WI38 (cell line): ENCODE data around the gene TDRD3.

Experiments used
- H3K4me3 ChIP-seq: 2 replicates; pipeline ENCODE4 v1.5.1; 2011; ENCODE audit warnings: low read depth, mild to moderate bottlenecking, control low read depth, low read length
- CTCF ChIP-seq: IDR thresholded peaks from 2 replicates; pipeline ENCODE4 v1.5.1; 2012; ENCODE audit warnings: low read depth, mild to moderate bottlenecking, control low read depth, low read length

The TDRD3 gene

DNA sequence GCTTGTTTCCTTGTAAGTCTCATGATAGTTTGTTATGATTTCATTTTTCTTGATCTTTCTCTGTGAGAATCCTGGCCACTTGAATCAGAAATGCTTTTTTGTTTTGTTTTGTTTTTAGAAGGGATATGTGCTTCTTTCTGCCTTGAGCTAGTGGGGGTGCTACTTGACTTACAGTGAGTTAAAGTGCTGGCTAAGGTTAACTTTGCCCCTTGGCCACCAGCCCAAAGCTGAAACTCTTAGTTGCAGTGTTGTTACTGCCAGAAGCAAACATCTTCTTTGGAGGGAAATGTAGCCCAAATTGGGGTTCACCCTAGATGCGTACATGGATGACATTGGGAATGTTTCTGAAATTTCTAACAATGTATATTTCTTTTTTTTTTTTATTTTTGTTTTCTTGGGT is 57.4 kb downstream of the TDRD3 start:
- H3K4me3 ChIP-seq = no peak overlapping the region
- TF ChIP-seq CTCF = no peak

DNA sequence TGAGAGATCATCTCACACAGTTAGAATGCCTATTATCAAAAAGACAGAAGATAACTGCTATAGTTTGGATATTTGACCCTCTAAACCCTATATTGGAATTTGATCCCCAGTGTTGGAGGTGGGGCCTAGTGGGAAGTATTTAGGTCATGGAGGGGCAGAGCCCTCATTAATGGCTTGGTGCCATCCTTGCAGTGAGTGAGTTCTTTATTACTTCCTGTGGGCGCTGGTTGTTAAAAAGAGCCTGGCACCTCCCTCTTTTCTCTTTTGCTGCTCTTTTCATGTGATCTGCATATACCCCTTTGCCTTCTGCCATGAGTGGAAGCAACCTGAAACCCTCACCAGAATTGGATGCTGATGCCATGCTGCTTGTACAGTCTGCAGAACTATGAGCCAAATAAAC is 66.8 kb downstream of the TDRD3 start:
- no peak for TF ChIP-seq CTCF

DNA sequence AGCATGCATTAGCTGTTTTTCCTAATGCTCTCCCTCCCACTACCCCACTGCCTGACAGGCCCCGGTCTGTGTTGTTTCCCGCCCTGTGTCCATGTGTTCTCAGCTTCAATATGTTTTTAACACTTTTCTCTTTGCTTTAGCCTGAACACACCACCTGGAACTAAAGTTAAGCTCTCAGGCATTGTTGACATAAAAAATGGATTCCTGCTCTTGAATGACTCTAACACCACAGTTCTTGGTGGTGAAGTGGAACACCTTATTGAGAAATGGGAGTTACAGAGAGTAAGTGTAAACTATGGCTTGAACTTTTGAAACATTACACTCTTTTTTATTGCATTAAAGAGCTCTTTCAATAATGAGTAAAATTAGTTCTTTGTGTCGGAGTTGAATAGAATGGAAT is 70.1 kb downstream of the TDRD3 start:
- TF ChIP-seq CTCF = no peak
- no peak overlapping the region for H3K4me3 ChIP-seq

More for the DNA sequence above, 66.8 kb downstream of the TDRD3 start:
- H3K4me3 ChIP-seq = no peak overlapping the region

- no peak overlapping the region for H3K4me3 ChIP-seq
- TF ChIP-seq CTCF = no peak
These were observed 82.3 kb downstream of the TDRD3 start for GRCh38 chr13:60479273-60479672.

GRCh38 chr13:60482012-60482411 is 85.0 kb downstream of the TDRD3 start:
- H3K4me3 ChIP-seq = no peak overlapping the region
- TF ChIP-seq CTCF = no peak

DNA sequence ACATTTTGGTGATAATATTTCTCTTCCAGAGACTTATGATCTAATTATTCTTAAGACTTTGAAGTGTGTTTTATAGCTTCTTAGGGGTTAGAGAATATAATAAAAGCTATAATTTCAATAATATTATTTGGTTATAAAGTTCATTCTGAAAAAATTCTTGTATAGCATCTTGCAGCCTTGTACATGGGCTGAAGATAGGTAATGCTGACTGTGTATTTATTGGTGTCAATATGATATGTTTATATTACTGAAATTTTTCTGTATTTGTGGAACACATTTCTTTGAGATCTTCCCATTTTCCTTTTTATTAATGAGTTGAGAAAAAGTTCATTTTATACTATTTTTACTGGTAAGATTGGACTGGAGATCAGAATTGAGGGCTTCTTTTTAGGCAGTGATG is 87.8 kb downstream of the TDRD3 start:
- no peak for TF ChIP-seq CTCF
- no peak overlapping the region for H3K4me3 ChIP-seq

DNA sequence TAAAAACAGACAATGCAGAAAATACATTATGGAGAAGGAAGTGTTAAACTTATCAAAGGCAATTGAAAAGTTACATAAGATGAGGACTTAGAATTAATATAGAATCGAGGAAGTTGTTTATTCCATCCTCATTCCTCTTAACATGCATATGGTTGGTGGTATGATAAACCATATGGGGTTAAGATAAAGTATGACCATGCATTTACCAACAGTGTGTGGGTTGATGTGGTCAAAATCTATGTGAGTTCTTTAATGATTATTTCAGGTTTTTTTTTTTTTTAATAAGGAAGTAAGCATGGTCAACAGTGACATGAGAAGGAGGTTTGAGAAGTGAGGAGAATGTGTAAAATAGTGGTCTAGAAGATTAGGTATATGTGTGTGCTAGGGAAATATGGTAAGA is 94.5 kb downstream of the TDRD3 start:
- TF ChIP-seq CTCF = no peak
- no peak overlapping the region for H3K4me3 ChIP-seq
